ENCODE data around the gene CTIF. TPM values are rescaled to one million over a fixed set of nuclear protein-coding genes. Genes with fewer than 3 reads are reported as not detected.

CTIF gene
- polyA plus RNA-seq, 1 donor from 2014 or later: 50.2 TPM

GRCh38 chr18:48634975-48635374 lies 96.1 kb downstream of the CTIF start:
- Histone ChIP-seq H3K27ac (ENCODE audit: low read length) (no peak overlapping the region), H3K4me2 (ENCODE audit: low read length) (no peak overlapping the region), H3K79me2 (replicated peaks; ENCODE audit: insufficient read depth, low read length) (no peaks in the 10 kb centered on the region), H3K27me3 (ENCODE audit: insufficient read depth, low read depth, low read length) (no peaks in the 10 kb centered on the region), H3K36me3 (ENCODE audit: insufficient read depth, low read length) (no peaks in the 10 kb centered on the region), H3F3A (ENCODE audit: insufficient read depth, low read length, poor library complexity, severe bottlenecking) (no peaks in the 10 kb centered on the region), H3K4me3 (ENCODE audit: low read length) (no peak overlapping the region), H4K20me1 (ENCODE audit: insufficient read depth) (no peaks in the 10 kb centered on the region), H3K9me3 (ENCODE audit: low read length) (no peaks in the 10 kb centered on the region), H3K9ac (ENCODE audit: low read length) (no peak overlapping the region), H2AFZ (ENCODE audit: low read depth, low read length) (no peak overlapping the region), H3K9me2 (ENCODE audit: insufficient read depth, low read length) (no peaks in the 10 kb centered on the region)
- TF ChIP-seq CTCF (IDR thresholded peaks at IDR 0.05; ENCODE audit: poor library complexity, severe bottlenecking) (no peak), EZH2 (IDR thresholded peaks at IDR 0.05; ENCODE audit: borderline replicate concordance, insufficient read depth, low read length, poor library complexity, severe bottlenecking) (no peak), SMC3 (conservative IDR thresholded peaks at IDR 0.05; ENCODE audit: poor library complexity) (no peak), TAF1 (IDR thresholded peaks at IDR 0.05; ENCODE audit: low read depth) (no peak), REST (IDR thresholded peaks at IDR 0.05; ENCODE audit: borderline replicate concordance) (no peak), POLR2AphosphoS5 (IDR thresholded peaks at IDR 0.05) (no peak), RAD21 (conservative IDR thresholded peaks at IDR 0.05) (no peak), EP300 (conservative IDR thresholded peaks at IDR 0.05; ENCODE audit: poor library complexity, severe bottlenecking) (no peak), MXI1 (conservative IDR thresholded peaks at IDR 0.05; ENCODE audit: poor library complexity, severe bottlenecking) (no peak)

GRCh38 chr18:48635806-48636205 lies 97.0 kb downstream of the CTIF start:
- Histone ChIP-seq H3K36me3 (ENCODE audit: insufficient read depth, low read length) (no peaks in the 10 kb centered on the region), H3K9ac (ENCODE audit: low read length) (no peak overlapping the region), H3K79me2 (replicated peaks; ENCODE audit: insufficient read depth, low read length) (no peaks in the 10 kb centered on the region), H3K9me3 (ENCODE audit: low read length) (no peaks in the 10 kb centered on the region), H3K27ac (ENCODE audit: low read length) (no peak overlapping the region), H3K4me3 (ENCODE audit: low read length) (no peak overlapping the region), H3K27me3 (ENCODE audit: insufficient read depth, low read depth, low read length) (no peaks in the 10 kb centered on the region), H2AFZ (ENCODE audit: low read depth, low read length) (no peak overlapping the region), H3K4me2 (ENCODE audit: low read length) (no peak overlapping the region), H3F3A (ENCODE audit: insufficient read depth, low read length, poor library complexity, severe bottlenecking) (no peaks in the 10 kb centered on the region), H3K9me2 (ENCODE audit: insufficient read depth, low read length) (no peaks in the 10 kb centered on the region), H4K20me1 (ENCODE audit: insufficient read depth) (no peaks in the 10 kb centered on the region)
- TF ChIP-seq EP300 (conservative IDR thresholded peaks at IDR 0.05; ENCODE audit: poor library complexity, severe bottlenecking) (no peak), TAF1 (IDR thresholded peaks at IDR 0.05; ENCODE audit: low read depth) (no peak), RAD21 (conservative IDR thresholded peaks at IDR 0.05) (no peak)

- Histone ChIP-seq H3K27ac (ENCODE audit: low read length) (no peak overlapping the region), H3K9me2 (ENCODE audit: insufficient read depth, low read length) (no peaks in the 10 kb centered on the region), H3K27me3 (ENCODE audit: insufficient read depth, low read depth, low read length) (no peaks in the 10 kb centered on the region), H3K9me3 (ENCODE audit: low read length) (no peaks in the 10 kb centered on the region), H4K20me1 (ENCODE audit: insufficient read depth) (no peaks in the 10 kb centered on the region), H3K79me2 (replicated peaks; ENCODE audit: insufficient read depth, low read length) (no peaks in the 10 kb centered on the region), H3F3A (ENCODE audit: insufficient read depth, low read length, poor library complexity, severe bottlenecking) (no peaks in the 10 kb centered on the region), H3K9ac (ENCODE audit: low read length) (no peak overlapping the region), H3K36me3 (ENCODE audit: insufficient read depth, low read length) (no peaks in the 10 kb centered on the region), H3K4me2 (ENCODE audit: low read length) (no peak overlapping the region), H2AFZ (ENCODE audit: low read depth, low read length) (no peak overlapping the region), H3K4me3 (ENCODE audit: low read length) (no peak overlapping the region)
- TF ChIP-seq RAD21 (conservative IDR thresholded peaks at IDR 0.05): no peak
- no peak for TF ChIP-seq TAF1 (IDR thresholded peaks at IDR 0.05; ENCODE audit: low read depth)
- TF ChIP-seq CTCF (IDR thresholded peaks at IDR 0.05; ENCODE audit: poor library complexity, severe bottlenecking): no peak
- TF ChIP-seq EP300 (conservative IDR thresholded peaks at IDR 0.05; ENCODE audit: poor library complexity, severe bottlenecking): no peak
- no peak for TF ChIP-seq REST (IDR thresholded peaks at IDR 0.05; ENCODE audit: borderline replicate concordance)
- no peak for TF ChIP-seq EZH2 (IDR thresholded peaks at IDR 0.05; ENCODE audit: borderline replicate concordance, insufficient read depth, low read length, poor library complexity, severe bottlenecking)
- no peak for TF ChIP-seq SMC3 (conservative IDR thresholded peaks at IDR 0.05; ENCODE audit: poor library complexity)
- TF ChIP-seq MXI1 (conservative IDR thresholded peaks at IDR 0.05; ENCODE audit: poor library complexity, severe bottlenecking): no peak
These were observed 97.6 kb downstream of the CTIF start for GRCh38 chr18:48636436-48636835.

Measured in neural cell (in vitro differentiated cells).